SU-DHL-6 (cell line): ENCODE results near the gene KRTAP5-8.

Source experiments
- H2AFZ ChIP-seq: fragments of 200-600 bp; sonication (generic); 2 replicates; pipeline ENCODE4 v1.6.1; 2014; ENCODE audit warnings: low read depth, mild to moderate bottlenecking, moderate library complexity, mixed read lengths, antibody characterized with exemption, low read length; ENCODE audit not compliant: severe bottlenecking
- H3F3A ChIP-seq: fragments of 200-600 bp; shearing (Covaris generic); 2 replicates; pipeline ENCODE4 v1.6.0; 2016; ENCODE audit warnings: antibody characterized with exemption, mild to moderate bottlenecking; ENCODE audit not compliant: insufficient read depth
- H3K27ac ChIP-seq: fragments of 200-600 bp; sonication (generic); 2 replicates; pipeline ENCODE4 v1.5.1; 2016; ENCODE audit warnings: low read depth, mild to moderate bottlenecking, low read length, moderate library complexity, mixed read lengths
- H3K27me3 ChIP-seq: fragments of 200-600 bp; sonication (generic), shearing (Covaris generic); 2 replicates; pipeline ENCODE4 v1.6.0; 2014; ENCODE audit warnings: mild to moderate bottlenecking, low read length
- H3K36me3 ChIP-seq: fragments of 200-600 bp; sonication (generic); 2 replicates; pipeline ENCODE4 v1.6.1; 2014; ENCODE audit warnings: mild to moderate bottlenecking, low read length, mixed read lengths
- H3K4me2 ChIP-seq: fragments of 300-600, 200-600 bp; shearing (Covaris generic), sonication (generic); 2 replicates; pipeline ENCODE4 v1.6.0; 2014; ENCODE audit warnings: low read length, low read depth, mild to moderate bottlenecking; ENCODE audit not compliant: poor library complexity, severe bottlenecking
- H3K4me3 ChIP-seq: fragments of 200-600 bp; sonication (generic); 2 replicates; pipeline ENCODE4 v1.5.1; 2014; ENCODE audit warnings: antibody characterized with exemption, low read length, mild to moderate bottlenecking, mixed read lengths; ENCODE audit not compliant: insufficient read depth, poor library complexity, severe bottlenecking
- H3K79me2 ChIP-seq: fragments of 200-600 bp; sonication (generic); 2 replicates; pipeline ENCODE4 v1.6.1; 2014; ENCODE audit warnings: mild to moderate bottlenecking, low read length, moderate library complexity; ENCODE audit not compliant: insufficient read depth
- H3K9ac ChIP-seq: fragments of 200-600 bp; sonication (generic); 2 replicates; pipeline ENCODE4 v1.7.0; 2014; ENCODE audit warnings: mild to moderate bottlenecking, low read length
- H3K9me2 ChIP-seq: fragments of 200-600 bp; sonication (generic); replicated peaks from 2 replicates; pipeline ENCODE4 v1.6.1; 2014; ENCODE audit warnings: low read length; ENCODE audit not compliant: insufficient read depth
- H3K9me3 ChIP-seq: fragments of 200-600 bp; sonication (generic); 2 replicates; pipeline ENCODE4 v1.6.1; 2014; ENCODE audit warnings: low read length, mixed read lengths; ENCODE audit not compliant: insufficient read depth
- H4K20me1 ChIP-seq: fragments of 200-600 bp; sonication (generic); 2 replicates; pipeline ENCODE4 v1.6.1; 2014; ENCODE audit warnings: low read depth, mild to moderate bottlenecking, antibody characterized with exemption, low read length, moderate library complexity, mixed read lengths
- CTCF ChIP-seq: fragments of 200-600 bp; sonication (generic); IDR thresholded peaks from one replicate; pipeline ENCODE4 v1.5.1; 2017; ENCODE audit warnings: antibody characterized with exemption, mild to moderate bottlenecking, low read length, moderate library complexity; ENCODE audit not compliant: insufficient read depth, poor library complexity, severe bottlenecking
- EZH2phosphoT487 ChIP-seq: fragments of 200-600 bp; sonication (generic), shearing (Covaris generic); conservative IDR thresholded peaks from 2 replicates; pipeline ENCODE4 v1.6.1; 2018; ENCODE audit warnings: mild to moderate bottlenecking, antibody characterized with exemption, low read length, moderate library complexity, mixed read lengths

The KRTAP5-8 gene

GRCh38 chr11:71490044-71490730 is 47.6 kb upstream of the KRTAP5-8 start:
- Histone ChIP-seq H4K20me1 (no peaks in the 10 kb centered on the region), H3K4me2 (no peak overlapping the region), H3F3A (no peaks in the 10 kb centered on the region), H3K27me3 (no peaks in the 10 kb centered on the region), H3K36me3 (no peaks in the 10 kb centered on the region), H3K4me3 (no peak overlapping the region), H3K79me2 (no peaks in the 10 kb centered on the region), H3K9me2 (no peaks in the 10 kb centered on the region), H3K9me3 (no peaks in the 10 kb centered on the region), H3K9ac (no peak overlapping the region), H2AFZ (no peak overlapping the region), H3K27ac (no peak overlapping the region)
- no peak for TF ChIP-seq EZH2phosphoT487
- TF ChIP-seq CTCF = no peak

- no peaks in the 10 kb centered on the region for H4K20me1 ChIP-seq
- no peaks in the 10 kb centered on the region for H3K36me3 ChIP-seq
- no peak overlapping the region for H3K9ac ChIP-seq
- no peak overlapping the region for H3K27ac ChIP-seq
- no peaks in the 10 kb centered on the region for H3K27me3 ChIP-seq
- H3K4me3 ChIP-seq = no peak overlapping the region
- no peak overlapping the region for H3K4me2 ChIP-seq
- no peaks in the 10 kb centered on the region for H3F3A ChIP-seq
- H3K79me2 ChIP-seq = no peaks in the 10 kb centered on the region
- TF ChIP-seq CTCF (no peak), EZH2phosphoT487 (no peak)
- no peaks in the 10 kb centered on the region for H3K9me2 ChIP-seq
- H2AFZ ChIP-seq = no peak overlapping the region
- H3K9me3 ChIP-seq = no peaks in the 10 kb centered on the region
Observed at GRCh38 chr11:71490731-71491390, 47.0 kb upstream of the KRTAP5-8 start.

DNA sequence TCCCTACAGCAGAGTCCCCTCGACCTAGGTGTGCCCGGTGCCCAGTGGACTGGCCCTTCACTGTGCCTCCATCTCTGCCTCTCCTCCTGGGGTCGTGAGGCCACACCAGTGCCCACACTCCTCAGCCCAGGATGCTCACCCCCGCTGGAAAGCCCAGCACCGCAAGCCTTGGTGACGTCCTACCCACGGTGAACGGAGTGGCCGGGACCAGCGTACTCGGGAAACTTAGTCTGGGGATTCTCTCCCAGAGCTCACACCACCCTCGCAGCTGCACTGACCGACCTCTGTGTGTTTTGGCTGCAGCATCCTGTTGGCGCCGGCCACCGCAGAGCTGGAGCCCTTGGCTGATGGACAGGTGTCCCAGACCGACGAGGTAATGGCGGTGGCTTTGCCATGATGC is 46.3 kb upstream of the KRTAP5-8 start:
- Histone ChIP-seq H3K9me3 (no peaks in the 10 kb centered on the region), H3K79me2 (no peaks in the 10 kb centered on the region), H3K36me3 (no peaks in the 10 kb centered on the region), H2AFZ (no peak overlapping the region), H3F3A (no peaks in the 10 kb centered on the region), H3K4me3 (no peak overlapping the region), H3K27ac (no peak overlapping the region), H4K20me1 (no peaks in the 10 kb centered on the region), H3K4me2 (no peak overlapping the region), H3K27me3 (no peaks in the 10 kb centered on the region), H3K9me2 (no peaks in the 10 kb centered on the region), H3K9ac (no peak overlapping the region)
- no peak for TF ChIP-seq EZH2phosphoT487
- TF ChIP-seq CTCF = no peak
